ENCODE results near the gene RFX2. TPM values are rescaled to one million over a fixed set of nuclear protein-coding genes. Genes with fewer than 3 reads are reported as not detected.

Gene RFX2
- total and polyA plus RNA-seq, 9 donors, result 5.9 to 31.2 (median 13.3) TPM

- H3K4me3 ChIP-seq, result no peak overlapping the region
- WGBS, 3 donors, result 43 to 60% (median 44%) methylated on average over 10 of the region's 10 CpGs
- no peak for DNase-seq
- TF ChIP-seq POLR2A (IDR thresholded peaks at IDR 0.05), result no peak
- TF ChIP-seq EP300 (IDR thresholded peaks at IDR 0.05), result no peak
- no peak for TF ChIP-seq CTCF (IDR thresholded peaks at IDR 0.05)
- intact Hi-C loops (cut with DNase I), result no loop called here
- H3K27ac ChIP-seq, result no peak overlapping the region
- no peaks in the 10 kb centered on the region for H3K36me3 ChIP-seq
- no peaks in the 10 kb centered on the region for H3K9me3 ChIP-seq
- H3K4me1 ChIP-seq (ENCODE audit: insufficient read depth), result peaks cover 9% of the 10 kb centered on the region
- no peaks in the 10 kb centered on the region for H3K27me3 ChIP-seq
Observed at GRCh38 chr19:5943623-5944022, 166.7 kb downstream of the RFX2 start.

Other genes with a start within 250 kb of the RFX2 start
- gene FUT5, start 240.0 kb downstream of the RFX2 start, total RNA-seq, result under 1 TPM in 3 of 7 donors, not detected in 4; 0.15 to 0.23 (median 0.22) TPM
- gene FUT5, start 240.0 kb downstream of the RFX2 start, polyA plus RNA-seq, result not detected
- gene NDUFA11, start 206.7 kb downstream of the RFX2 start, total RNA-seq, result 100 to 1,000 TPM; 169 to 352 (median 203) TPM
- 100 to 1,000 TPM in 1 of 2 donors, 1 to 10 TPM in 1; 3.9 to 315 TPM for gene NDUFA11, start 206.7 kb downstream of the RFX2 start, polyA plus RNA-seq
- 1 to 10 TPM; 5.0 to 8.5 (median 7.0) TPM for gene VMAC, start 205.6 kb downstream of the RFX2 start, total RNA-seq
- gene VMAC, start 205.6 kb downstream of the RFX2 start, polyA plus RNA-seq, result 1 to 10 TPM; 3.4 to 6.4 TPM
- 100 to 1,000 TPM in 1 of 7 donors, 10 to 100 TPM in 5, 1 to 10 TPM in 1; 7.0 to 313 (median 35.8) TPM for gene CAPS, start 196.2 kb downstream of the RFX2 start, total RNA-seq
- 10 to 100 TPM in 1 of 2 donors, 1 to 10 TPM in 1; 1.7 to 12.4 TPM for gene CAPS, start 196.2 kb downstream of the RFX2 start, polyA plus RNA-seq
- gene RANBP3, start 132.4 kb downstream of the RFX2 start, total RNA-seq, result 10 to 100 TPM; 56.2 to 88.4 (median 67.9) TPM
- gene RANBP3, start 132.4 kb downstream of the RFX2 start, polyA plus RNA-seq, result 10 to 100 TPM; 54.0 to 72.9 TPM
- gene ACSBG2, start 25.2 kb upstream of the RFX2 start, total RNA-seq, result not detected
- under 1 TPM in 1 of 2 donors, not detected in 1; 0.37 TPM for gene ACSBG2, start 25.2 kb upstream of the RFX2 start, polyA plus RNA-seq
- gene MLLT1, start 169.5 kb upstream of the RFX2 start, total RNA-seq, result 100 to 1,000 TPM in 3 of 7 donors, 10 to 100 TPM in 4; 16.3 to 116 (median 95.8) TPM
- 10 to 100 TPM; 11.1 to 43.7 TPM for gene MLLT1, start 169.5 kb upstream of the RFX2 start, polyA plus RNA-seq
- under 1 TPM in 3 of 7 donors, not detected in 4; 0.15 to 0.37 (median 0.23) TPM for gene ACER1, start 223.1 kb upstream of the RFX2 start, total RNA-seq
- gene ACER1, start 223.1 kb upstream of the RFX2 start, polyA plus RNA-seq, result under 1 TPM in 1 of 2 donors, not detected in 1; 0.35 TPM

Data from ovary (tissue), 9 donors.